ENCODE results near the gene AATK. TPM values are rescaled to one million over a fixed set of nuclear protein-coding genes. Genes with fewer than 3 reads are reported as not detected.

The AATK gene
- total and polyA plus RNA-seq, 9 of the 15 experiments (the other 6 are each of a cell fraction or from before 2014, with no cell fraction given) = 0.11 to 0.55 (median 0.38) TPM; not detected in 5

DNA sequence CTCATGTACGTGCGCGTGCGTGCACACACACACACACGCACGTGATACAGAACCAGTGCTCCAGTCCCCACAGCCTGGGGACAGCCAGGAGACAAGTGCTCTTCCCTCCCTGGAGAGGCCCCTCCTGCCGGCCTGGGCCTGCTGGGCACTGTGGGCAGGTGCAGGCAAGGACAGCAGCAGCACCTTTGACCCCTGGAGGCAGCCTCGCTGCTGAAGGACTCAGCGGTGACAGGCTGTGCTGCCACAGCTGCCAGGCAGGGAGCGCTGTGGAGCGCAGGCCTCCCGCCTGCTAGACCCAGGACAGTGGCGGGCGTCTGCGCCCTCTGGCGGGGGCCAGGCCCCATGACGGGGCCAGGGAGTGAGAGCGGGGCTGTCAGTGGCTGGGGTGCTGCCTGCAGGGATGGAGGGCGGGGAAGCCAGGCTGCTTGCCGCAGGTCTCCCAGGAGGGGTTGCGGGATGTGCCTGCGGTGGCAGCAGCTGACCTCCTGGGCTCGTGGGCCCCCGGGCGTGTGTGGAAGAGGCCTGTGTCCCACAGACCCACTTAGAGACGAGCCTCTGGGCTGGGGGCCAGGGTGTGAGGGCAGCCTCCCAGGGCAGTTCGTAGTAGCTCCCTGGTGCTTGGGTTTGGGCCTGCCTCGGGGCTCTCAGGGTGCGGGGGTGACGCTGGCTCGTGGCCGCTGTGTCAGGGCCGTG is 64.3 kb downstream of the AATK start (continued):
- TF ChIP-seq ZNF124 (CRISPR knock-in tag; IDR thresholded peaks at IDR 0.05) (no peak), KLF1 (tag; IDR thresholded peaks at IDR 0.05) (no peak), GABPA (tag; conservative IDR thresholded peaks at IDR 0.05; ENCODE audit: low read depth) (no peak), COPS2 (conservative IDR thresholded peaks at IDR 0.05) (no peak), HOMEZ (CRISPR knock-in tag; IDR thresholded peaks at IDR 0.05) (no peak), FUS (optimal IDR thresholded peaks at IDR 0.05; ENCODE audit: low read depth, low read length) (no peak), MCM7 (IDR thresholded peaks at IDR 0.05) (no peak), THRAP3 (IDR thresholded peaks at IDR 0.05; ENCODE audit: borderline replicate concordance) (no peak), ELK3 (CRISPR knock-in tag; IDR thresholded peaks at IDR 0.05) (no peak), POLR3G (IDR thresholded peaks at IDR 0.05; ENCODE audit: extremely low read depth, insufficient read length, insufficient replicate concordance) (no peak), CEBPG (CRISPR knock-in tag; IDR thresholded peaks at IDR 0.05) (no peak), CEBPG (tag; conservative IDR thresholded peaks at IDR 0.05 in 1 of 2, IDR thresholded peaks at IDR 0.05 in 1 of 2) (no peak), ZNF280B (CRISPR knock-in tag; IDR thresholded peaks at IDR 0.05) (no peak), XRCC5 (IDR thresholded peaks at IDR 0.05; ENCODE audit: low read depth, low read length) (peak; percentile 97), ATF7 (IDR thresholded peaks at IDR 0.05) (peak; percentile 39; the same call in 1 of the 2 replicates), ATF1 (CRISPR knock-in tag; IDR thresholded peaks at IDR 0.05) (no peak), ATF1 (tag; IDR thresholded peaks at IDR 0.05) (peak; percentile 57), ETV6 (IDR thresholded peaks at IDR 0.05; ENCODE audit: borderline replicate concordance in 1 of 2, low read depth in 2 of 2, low read length in 1 of 2) (no peak), ETV6 (CRISPR knock-in tag; IDR thresholded peaks at IDR 0.05; ENCODE audit: borderline replicate concordance) (no peak), ZBTB11 (CRISPR knock-in tag; IDR thresholded peaks at IDR 0.05) (no peak), ZNF445 (CRISPR knock-in tag; IDR thresholded peaks at IDR 0.05; ENCODE audit: low read depth) (no peak), SRF (CRISPR knock-in tag; IDR thresholded peaks at IDR 0.05) (no peak)
